WTC11 (cell line): Measurements from ENCODE around the gene PSMD13. TPM values are rescaled to one million over a fixed set of nuclear protein-coding genes. Genes with fewer than 3 reads are reported as not detected.

Experiments used
- ATAC-seq: fragments of 200-7000 bp; cut with Tn5 transposase; 2 replicates; pipeline ENCODE4 v1.10.0; 2021; ENCODE audit warnings: mild to moderate bottlenecking, moderate library complexity
- Bru-seq: library from RNA; stranded (reverse); fragments of 400-500 nt; gene quantifications from one replicate; lab custom pipeline; 2021; lab: Mats Ljungman, UMichigan
- CTCF ChIA-PET: fragments of 300-600 bp; sonication (Branson Sonifier 250); formaldehyde crosslinking; loops from one replicate; lab custom pipeline; 2021; ENCODE audit warnings: antibody characterized with exemption; lab: Charles Lee
- POLR2A ChIA-PET: fragments of 350-600 bp; sonication (Branson Sonifier 250); formaldehyde crosslinking; loops from one replicate; lab custom pipeline; 2021; ENCODE audit warnings: antibody characterized with exemption; lab: Charles Lee
- DNase-seq: peaks from one replicate; pipeline ENCODE4 v3.0.0; 2021; ENCODE audit warnings: low spot score
- H3K27ac Mint-ChIP-seq: 2 replicates; pipeline ENCODE4 v1.8.0; 2021; ENCODE audit warnings: mixed read lengths
- H3K27me3 Mint-ChIP-seq: 2 replicates; pipeline ENCODE4 v1.8.0; 2021; ENCODE audit warnings: low read depth, mild to moderate bottlenecking, moderate library complexity, mixed read lengths
- H3K36me3 Mint-ChIP-seq: 2 replicates; pipeline ENCODE4 v1.8.0; 2021; ENCODE audit warnings: mixed read lengths
- H3K4me1 Mint-ChIP-seq: 2 replicates; pipeline ENCODE4 v1.8.0; 2022; ENCODE audit warnings: mixed read lengths
- H3K4me3 Mint-ChIP-seq: 2 replicates; pipeline ENCODE4 v1.8.0; 2021; ENCODE audit warnings: mild to moderate bottlenecking, moderate library complexity, mixed read lengths
- H3K9me3 Mint-ChIP-seq: 2 replicates; pipeline ENCODE4 v1.8.0; 2021; ENCODE audit warnings: mixed read lengths
- CREB1 ChIP-seq: sonication (generic); formaldehyde crosslinking; IDR thresholded peaks from 2 replicates; pipeline ENCODE4 v1.8.0; 2023; ENCODE audit warnings: mild to moderate bottlenecking, missing genetic modification reagents
- ETV6 ChIP-seq: sonication (generic); formaldehyde crosslinking; IDR thresholded peaks from 2 replicates; pipeline ENCODE4 v1.8.1; 2022; ENCODE audit warnings: mild to moderate bottlenecking, missing genetic modification reagents
- FOXK1 ChIP-seq: sonication (generic); formaldehyde crosslinking; IDR thresholded peaks from 2 replicates; pipeline ENCODE4 v1.8.0; 2022; ENCODE audit warnings: mild to moderate bottlenecking, moderate library complexity, missing genetic modification reagents
- GABPB1 ChIP-seq: sonication (generic); formaldehyde crosslinking; IDR thresholded peaks from 2 replicates; pipeline ENCODE4 v1.8.1; 2023; ENCODE audit warnings: mild to moderate bottlenecking, missing genetic modification reagents
- NFE2L1 ChIP-seq: sonication (generic); formaldehyde crosslinking; IDR thresholded peaks from 2 replicates; pipeline ENCODE4 v1.8.1; 2023; ENCODE audit warnings: missing genetic modification reagents
- SP1 ChIP-seq: sonication (generic); formaldehyde crosslinking; conservative IDR thresholded peaks from 2 replicates; pipeline ENCODE4 v1.8.1; 2022; ENCODE audit warnings: missing genetic modification reagents
- ZNF317 ChIP-seq: sonication (generic); formaldehyde crosslinking; IDR thresholded peaks from 2 replicates; pipeline ENCODE4 v1.8.1; 2023; ENCODE audit warnings: low read depth, mild to moderate bottlenecking, moderate library complexity, missing genetic modification reagents, borderline replicate concordance
- long read RNA-seq, 3 experiments: library from RNA in 1 of 3; library from capped mRNA in 1 of 3; library from polyadenylated mRNA in 1 of 3; unstranded in 2 of 3; stranded (forward) in 1 of 3; transcript quantifications; one replicate each; pipeline ENCODE4 v2.0.0, GENCODE V29; 2021
- total RNA-seq: library from RNA; stranded (reverse); gene quantifications from 3 replicates; pipeline ENCODE4 v1.2.3, GENCODE V29; 2021
- TF ChIP-seq, protein P1 (sequence below): fragments of 250-450 bp; sonication (Bioruptor Pico); conservative IDR thresholded peaks from 2 replicates; pipeline ENCODE4 v1.9.0; 2021; ENCODE audit warnings: mild to moderate bottlenecking
- TF ChIP-seq, protein P2 (sequence below): sonication (generic); formaldehyde crosslinking; IDR thresholded peaks from 2 replicates; pipeline ENCODE4 v1.8.0; 2022; ENCODE audit warnings: mild to moderate bottlenecking, missing genetic modification reagents
- TF ChIP-seq, protein P3 (sequence below): sonication (generic); formaldehyde crosslinking; conservative IDR thresholded peaks from 2 replicates; pipeline ENCODE4 v1.8.1; 2022; ENCODE audit warnings: mild to moderate bottlenecking, missing genetic modification reagents
- TF ChIP-seq, protein P4 (sequence below): fragments of 250-450 bp; sonication (Bioruptor Pico); IDR thresholded peaks from 2 replicates; pipeline ENCODE4 v1.8.0; 2021; ENCODE audit warnings: mild to moderate bottlenecking
- TF ChIP-seq, protein P5 (sequence below): sonication (generic); formaldehyde crosslinking; IDR thresholded peaks from 2 replicates; pipeline ENCODE4 v1.8.1; 2022; ENCODE audit warnings: mild to moderate bottlenecking, moderate library complexity, missing genetic modification reagents
- TF ChIP-seq, protein P6 (sequence below): sonication (generic); formaldehyde crosslinking; IDR thresholded peaks from 2 replicates; pipeline ENCODE4 v1.8.0; 2022; ENCODE audit warnings: mild to moderate bottlenecking, missing genetic modification reagents
- TF ChIP-seq, protein P7 (sequence below): sonication (generic); formaldehyde crosslinking; IDR thresholded peaks from 2 replicates; pipeline ENCODE4 v1.8.0; 2023; ENCODE audit warnings: missing genetic modification reagents, mild to moderate bottlenecking, borderline replicate concordance
- TF ChIP-seq, protein P8 (sequence below): fragments of 250-450 bp; sonication (Bioruptor Pico); IDR thresholded peaks from 2 replicates; pipeline ENCODE4 v1.9.0; 2021; ENCODE audit warnings: mild to moderate bottlenecking

Gene PSMD13
- 144 to 148 TPM (median 147 TPM) in 3 replicates for total RNA-seq
- percentile 86 among the genes with signal in this experiment for Bru-seq, nascent RNA
- long read RNA-seq, experiment 1, transcript PSMD13-204 (12 exons, 1,632 nt) = minor isoform, 6 of 444 reads
- long read RNA-seq, experiment 1, transcript PSMD13-212 (13 exons, 1,991 nt) = major isoform, 394 of 444 reads
- long read RNA-seq, experiment 1, transcript PSMD13-202 (12 exons, 1,489 nt) = minor isoform, 8 of 444 reads
- long read RNA-seq, experiment 1, partial matches to known transcripts = 12 of 444 reads
- long read RNA-seq, experiment 1, other reads (novel, unspliced or antisense) = 17 of 444 reads
- long read RNA-seq, experiment 2, transcript PSMD13-207 (1 exons, 2,200 nt) = minor isoform, 10 of 208 reads
- long read RNA-seq, experiment 2, transcript PSMD13-212 (13 exons, 1,991 nt) = major isoform, 132 of 208 reads
- long read RNA-seq, experiment 2, partial matches to known transcripts = 30 of 208 reads
- long read RNA-seq, experiment 2, other reads (novel, unspliced or antisense) = 25 of 208 reads
- long read RNA-seq, experiment 3, transcript PSMD13-212 (13 exons, 1,991 nt) = major isoform, 552 of 623 reads
- long read RNA-seq, experiment 3, transcript PSMD13-202 (12 exons, 1,489 nt) = minor isoform, 16 of 623 reads
- long read RNA-seq, experiment 3, transcript PSMD13-204 (12 exons, 1,632 nt) = minor isoform, 9 of 623 reads
- long read RNA-seq, experiment 3, transcript PSMD13-201 (12 exons, 1,427 nt) = minor isoform, 5 of 623 reads
- long read RNA-seq, experiment 3, partial matches to known transcripts = 10 of 623 reads
- long read RNA-seq, experiment 3, other reads (novel, unspliced or antisense) = 24 of 623 reads

DNA sequence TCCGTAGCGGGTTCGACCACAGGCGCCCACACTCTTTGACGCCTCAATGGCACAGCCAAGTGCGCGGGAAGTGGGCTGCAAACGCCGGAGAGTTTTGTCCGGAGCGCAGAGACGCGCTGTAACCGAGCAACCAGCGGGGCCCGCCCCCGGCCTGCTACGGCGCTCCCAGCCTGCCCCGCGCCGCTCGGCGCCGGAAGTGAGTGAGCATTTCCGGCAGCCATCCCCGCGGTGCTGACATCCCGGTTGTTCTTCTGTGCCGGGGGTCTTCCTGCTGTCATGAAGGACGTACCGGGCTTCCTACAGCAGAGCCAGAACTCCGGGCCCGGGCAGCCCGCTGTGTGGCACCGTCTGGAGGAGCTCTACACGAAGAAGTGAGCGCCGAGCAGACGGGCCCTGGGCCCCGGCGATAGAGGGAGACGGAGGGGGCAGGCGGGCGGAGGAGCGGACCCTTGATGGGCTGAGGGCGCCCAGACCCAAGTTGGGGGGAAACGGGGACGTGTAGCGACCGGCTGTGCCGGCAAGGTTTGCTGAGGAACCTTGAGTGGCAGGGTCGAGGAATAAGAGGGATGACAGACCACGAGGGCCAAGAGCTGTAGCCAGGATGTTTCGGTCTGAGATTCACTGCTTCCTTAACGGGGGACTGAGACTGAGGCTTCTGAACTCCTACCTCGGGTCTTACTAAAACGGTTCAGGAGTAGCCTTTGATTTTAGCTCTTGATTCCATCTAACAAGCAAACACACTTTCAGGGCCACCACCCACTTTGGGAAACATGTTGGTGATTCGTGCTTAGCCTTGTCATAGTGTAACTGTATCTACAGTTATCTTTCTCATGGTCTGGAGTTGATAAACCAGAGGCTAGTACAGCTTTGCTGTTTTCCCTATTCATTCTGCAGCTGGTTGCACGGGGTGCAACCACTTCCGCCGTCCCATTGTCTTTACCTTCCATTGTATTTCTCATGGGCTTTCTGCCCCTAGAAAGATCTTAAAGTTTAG lies at the start of gene PSMD13:
Gene PSMD13 (plus strand): TSS at position 203 of the 994 bp plus-strand sequence. CDS start 74 bp downstream, at position 277.
- Mint-ChIP-seq H3K4me3 (peak within 1 kb of the TSS; percentile 96), H3K27me3 (no peaks in the 10 kb centered on the region), H3K36me3 (peaks cover 20% of the 10 kb centered on the region), H3K27ac (peak within 1 kb of the TSS; percentile 100), H3K4me1 (peaks cover 15% of the 10 kb centered on the region), H3K9me3 (no peaks in the 10 kb centered on the region)
- ChIA-PET CTCF (interaction anchor here (0.7 to 1.8 kb wide), 2 partner anchors 14 to 157 kb away, joined by 3 to 13 read pairs; partner anchors contain the start of gene PKP3), POLR2A (no interaction called here)
- DNase-seq = peak; percentile 83
- peak; percentile 83 for ATAC-seq
- TF ChIP-seq, protein P1, sequence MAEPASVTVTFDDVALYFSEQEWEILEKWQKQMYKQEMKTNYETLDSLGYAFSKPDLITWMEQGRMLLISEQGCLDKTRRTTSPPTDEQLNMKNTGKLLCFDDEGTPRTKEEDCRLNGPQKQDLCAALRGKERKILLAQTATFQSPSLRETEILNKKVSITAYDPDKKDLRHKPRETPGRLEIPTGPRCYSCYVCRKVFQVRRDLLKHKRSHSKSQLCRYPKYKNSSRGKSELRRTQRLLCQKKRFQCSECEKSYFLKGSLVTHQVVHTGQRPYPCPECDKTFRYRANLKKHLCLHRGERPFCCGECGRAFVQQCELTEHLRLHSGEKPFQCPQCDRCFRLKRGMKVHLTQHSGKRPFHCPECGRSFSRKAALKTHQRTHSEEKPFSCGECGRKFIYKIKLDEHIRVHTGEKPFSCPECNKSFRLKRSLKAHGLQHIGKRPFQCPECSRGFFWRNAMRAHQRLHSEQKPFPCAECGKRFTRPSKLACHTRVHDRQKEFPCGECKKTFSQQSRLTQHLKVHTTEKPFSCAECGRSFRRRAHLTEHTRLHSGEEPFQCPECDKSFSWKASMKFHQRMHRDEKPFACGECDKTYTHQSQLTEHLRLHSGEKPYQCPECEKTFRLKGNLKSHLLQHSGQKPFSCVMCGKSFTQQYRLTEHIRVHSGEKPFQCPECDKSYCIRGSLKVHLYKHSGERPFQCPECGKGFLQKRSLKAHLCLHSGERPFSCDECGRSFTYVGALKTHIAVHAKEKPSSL (CRISPR knock-in tag) = no peak
- TF ChIP-seq NFE2L1 (CRISPR knock-in tag) (no peak), FOXK1 (CRISPR knock-in tag) (no peak; the same call in 1 of the 2 replicates), ZNF317 (CRISPR knock-in tag) (no peak), SP1 (CRISPR knock-in tag) (peak; percentile 73; the same call in 1 of the 2 replicates), CREB1 (CRISPR knock-in tag) (0 out of 2 replicates have a peak, but pooled peaks have one; percentile 26), GABPB1 (CRISPR knock-in tag) (no peak; the same call in 1 of the 2 replicates), ETV6 (CRISPR knock-in tag) (peak; percentile 40; the same call in 1 of the 2 replicates)
- TF ChIP-seq, protein P2, sequence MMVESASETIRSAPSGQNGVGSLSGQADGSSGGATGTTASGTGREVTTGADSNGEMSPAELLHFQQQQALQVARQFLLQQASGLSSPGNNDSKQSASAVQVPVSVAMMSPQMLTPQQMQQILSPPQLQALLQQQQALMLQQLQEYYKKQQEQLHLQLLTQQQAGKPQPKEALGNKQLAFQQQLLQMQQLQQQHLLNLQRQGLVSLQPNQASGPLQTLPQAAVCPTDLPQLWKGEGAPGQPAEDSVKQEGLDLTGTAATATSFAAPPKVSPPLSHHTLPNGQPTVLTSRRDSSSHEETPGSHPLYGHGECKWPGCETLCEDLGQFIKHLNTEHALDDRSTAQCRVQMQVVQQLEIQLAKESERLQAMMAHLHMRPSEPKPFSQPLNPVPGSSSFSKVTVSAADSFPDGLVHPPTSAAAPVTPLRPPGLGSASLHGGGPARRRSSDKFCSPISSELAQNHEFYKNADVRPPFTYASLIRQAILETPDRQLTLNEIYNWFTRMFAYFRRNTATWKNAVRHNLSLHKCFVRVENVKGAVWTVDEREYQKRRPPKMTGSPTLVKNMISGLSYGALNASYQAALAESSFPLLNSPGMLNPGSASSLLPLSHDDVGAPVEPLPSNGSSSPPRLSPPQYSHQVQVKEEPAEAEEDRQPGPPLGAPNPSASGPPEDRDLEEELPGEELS (CRISPR knock-in tag) = peak; percentile 44; the same call in 1 of the 2 replicates
- TF ChIP-seq, protein P3, sequence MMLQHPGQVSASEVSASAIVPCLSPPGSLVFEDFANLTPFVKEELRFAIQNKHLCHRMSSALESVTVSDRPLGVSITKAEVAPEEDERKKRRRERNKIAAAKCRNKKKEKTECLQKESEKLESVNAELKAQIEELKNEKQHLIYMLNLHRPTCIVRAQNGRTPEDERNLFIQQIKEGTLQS (CRISPR knock-in tag) = no peak
- TF ChIP-seq, protein P4, sequence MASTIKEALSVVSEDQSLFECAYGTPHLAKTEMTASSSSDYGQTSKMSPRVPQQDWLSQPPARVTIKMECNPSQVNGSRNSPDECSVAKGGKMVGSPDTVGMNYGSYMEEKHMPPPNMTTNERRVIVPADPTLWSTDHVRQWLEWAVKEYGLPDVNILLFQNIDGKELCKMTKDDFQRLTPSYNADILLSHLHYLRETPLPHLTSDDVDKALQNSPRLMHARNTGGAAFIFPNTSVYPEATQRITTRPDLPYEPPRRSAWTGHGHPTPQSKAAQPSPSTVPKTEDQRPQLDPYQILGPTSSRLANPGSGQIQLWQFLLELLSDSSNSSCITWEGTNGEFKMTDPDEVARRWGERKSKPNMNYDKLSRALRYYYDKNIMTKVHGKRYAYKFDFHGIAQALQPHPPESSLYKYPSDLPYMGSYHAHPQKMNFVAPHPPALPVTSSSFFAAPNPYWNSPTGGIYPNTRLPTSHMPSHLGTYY (CRISPR knock-in tag) = no peak
- TF ChIP-seq, protein P5, sequence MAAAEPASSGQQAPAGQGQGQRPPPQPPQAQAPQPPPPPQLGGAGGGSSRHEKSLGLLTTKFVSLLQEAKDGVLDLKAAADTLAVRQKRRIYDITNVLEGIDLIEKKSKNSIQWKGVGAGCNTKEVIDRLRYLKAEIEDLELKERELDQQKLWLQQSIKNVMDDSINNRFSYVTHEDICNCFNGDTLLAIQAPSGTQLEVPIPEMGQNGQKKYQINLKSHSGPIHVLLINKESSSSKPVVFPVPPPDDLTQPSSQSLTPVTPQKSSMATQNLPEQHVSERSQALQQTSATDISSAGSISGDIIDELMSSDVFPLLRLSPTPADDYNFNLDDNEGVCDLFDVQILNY (CRISPR knock-in tag) = 0 out of 2 replicates have a peak, but pooled peaks have one; percentile 20
- TF ChIP-seq, protein P6, sequence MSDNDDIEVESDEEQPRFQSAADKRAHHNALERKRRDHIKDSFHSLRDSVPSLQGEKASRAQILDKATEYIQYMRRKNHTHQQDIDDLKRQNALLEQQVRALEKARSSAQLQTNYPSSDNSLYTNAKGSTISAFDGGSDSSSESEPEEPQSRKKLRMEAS (CRISPR knock-in tag) = peak; percentile 47; the same call in 1 of the 2 replicates
- TF ChIP-seq, protein P7, sequence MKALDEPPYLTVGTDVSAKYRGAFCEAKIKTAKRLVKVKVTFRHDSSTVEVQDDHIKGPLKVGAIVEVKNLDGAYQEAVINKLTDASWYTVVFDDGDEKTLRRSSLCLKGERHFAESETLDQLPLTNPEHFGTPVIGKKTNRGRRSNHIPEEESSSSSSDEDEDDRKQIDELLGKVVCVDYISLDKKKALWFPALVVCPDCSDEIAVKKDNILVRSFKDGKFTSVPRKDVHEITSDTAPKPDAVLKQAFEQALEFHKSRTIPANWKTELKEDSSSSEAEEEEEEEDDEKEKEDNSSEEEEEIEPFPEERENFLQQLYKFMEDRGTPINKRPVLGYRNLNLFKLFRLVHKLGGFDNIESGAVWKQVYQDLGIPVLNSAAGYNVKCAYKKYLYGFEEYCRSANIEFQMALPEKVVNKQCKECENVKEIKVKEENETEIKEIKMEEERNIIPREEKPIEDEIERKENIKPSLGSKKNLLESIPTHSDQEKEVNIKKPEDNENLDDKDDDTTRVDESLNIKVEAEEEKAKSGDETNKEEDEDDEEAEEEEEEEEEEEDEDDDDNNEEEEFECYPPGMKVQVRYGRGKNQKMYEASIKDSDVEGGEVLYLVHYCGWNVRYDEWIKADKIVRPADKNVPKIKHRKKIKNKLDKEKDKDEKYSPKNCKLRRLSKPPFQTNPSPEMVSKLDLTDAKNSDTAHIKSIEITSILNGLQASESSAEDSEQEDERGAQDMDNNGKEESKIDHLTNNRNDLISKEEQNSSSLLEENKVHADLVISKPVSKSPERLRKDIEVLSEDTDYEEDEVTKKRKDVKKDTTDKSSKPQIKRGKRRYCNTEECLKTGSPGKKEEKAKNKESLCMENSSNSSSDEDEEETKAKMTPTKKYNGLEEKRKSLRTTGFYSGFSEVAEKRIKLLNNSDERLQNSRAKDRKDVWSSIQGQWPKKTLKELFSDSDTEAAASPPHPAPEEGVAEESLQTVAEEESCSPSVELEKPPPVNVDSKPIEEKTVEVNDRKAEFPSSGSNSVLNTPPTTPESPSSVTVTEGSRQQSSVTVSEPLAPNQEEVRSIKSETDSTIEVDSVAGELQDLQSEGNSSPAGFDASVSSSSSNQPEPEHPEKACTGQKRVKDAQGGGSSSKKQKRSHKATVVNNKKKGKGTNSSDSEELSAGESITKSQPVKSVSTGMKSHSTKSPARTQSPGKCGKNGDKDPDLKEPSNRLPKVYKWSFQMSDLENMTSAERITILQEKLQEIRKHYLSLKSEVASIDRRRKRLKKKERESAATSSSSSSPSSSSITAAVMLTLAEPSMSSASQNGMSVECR (CRISPR knock-in tag) = peak; percentile 73; the same call in 1 of the 2 replicates
- TF ChIP-seq, protein P8, sequence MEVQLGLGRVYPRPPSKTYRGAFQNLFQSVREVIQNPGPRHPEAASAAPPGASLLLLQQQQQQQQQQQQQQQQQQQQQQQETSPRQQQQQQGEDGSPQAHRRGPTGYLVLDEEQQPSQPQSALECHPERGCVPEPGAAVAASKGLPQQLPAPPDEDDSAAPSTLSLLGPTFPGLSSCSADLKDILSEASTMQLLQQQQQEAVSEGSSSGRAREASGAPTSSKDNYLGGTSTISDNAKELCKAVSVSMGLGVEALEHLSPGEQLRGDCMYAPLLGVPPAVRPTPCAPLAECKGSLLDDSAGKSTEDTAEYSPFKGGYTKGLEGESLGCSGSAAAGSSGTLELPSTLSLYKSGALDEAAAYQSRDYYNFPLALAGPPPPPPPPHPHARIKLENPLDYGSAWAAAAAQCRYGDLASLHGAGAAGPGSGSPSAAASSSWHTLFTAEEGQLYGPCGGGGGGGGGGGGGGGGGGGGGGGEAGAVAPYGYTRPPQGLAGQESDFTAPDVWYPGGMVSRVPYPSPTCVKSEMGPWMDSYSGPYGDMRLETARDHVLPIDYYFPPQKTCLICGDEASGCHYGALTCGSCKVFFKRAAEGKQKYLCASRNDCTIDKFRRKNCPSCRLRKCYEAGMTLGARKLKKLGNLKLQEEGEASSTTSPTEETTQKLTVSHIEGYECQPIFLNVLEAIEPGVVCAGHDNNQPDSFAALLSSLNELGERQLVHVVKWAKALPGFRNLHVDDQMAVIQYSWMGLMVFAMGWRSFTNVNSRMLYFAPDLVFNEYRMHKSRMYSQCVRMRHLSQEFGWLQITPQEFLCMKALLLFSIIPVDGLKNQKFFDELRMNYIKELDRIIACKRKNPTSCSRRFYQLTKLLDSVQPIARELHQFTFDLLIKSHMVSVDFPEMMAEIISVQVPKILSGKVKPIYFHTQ (CRISPR knock-in tag) = no peak
